ENCODE results near the gene RIMBP2.

RIMBP2 gene

GRCh38 chr12:130482448-130482847 lies 233.7 kb downstream of the RIMBP2 start:
- no peak for DNase-seq (ENCODE audit: low read depth)
- no peak overlapping the region for H3K4me3 ChIP-seq (ENCODE audit: control insufficient read depth, low read depth, low read length)
- TF ChIP-seq CTCF (conservative IDR thresholded peaks at IDR 0.05; ENCODE audit: control insufficient read depth, insufficient read depth, low read depth, low read length): no peak

DNA sequence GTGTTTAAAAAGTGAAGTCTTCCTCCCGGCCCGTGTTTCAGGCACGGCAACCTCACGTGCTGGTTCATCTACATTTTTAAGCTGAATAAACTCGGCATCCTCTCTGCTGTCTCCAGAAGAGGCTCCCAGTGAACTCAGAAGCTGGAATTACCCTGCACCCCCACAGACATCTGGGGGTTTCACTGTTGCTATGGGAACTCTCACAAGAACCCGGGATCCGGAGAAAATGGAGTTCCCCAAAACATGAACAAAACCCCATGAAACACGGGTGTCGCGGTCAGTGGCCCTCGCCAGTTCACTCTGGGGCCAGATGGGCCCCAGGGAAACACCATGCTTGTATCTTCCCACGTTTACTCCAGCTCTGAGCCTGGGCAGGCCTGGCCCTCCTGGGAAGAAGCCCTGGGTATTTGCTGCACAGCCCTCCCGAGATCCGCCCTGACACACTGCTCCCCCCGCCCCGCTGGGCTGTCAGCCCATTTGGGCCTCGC lies 234.7 kb downstream of the RIMBP2 start:
- no peak for TF ChIP-seq CTCF (conservative IDR thresholded peaks at IDR 0.05; ENCODE audit: control insufficient read depth, insufficient read depth, low read depth, low read length)
- H3K4me3 ChIP-seq (ENCODE audit: control insufficient read depth, low read depth, low read length): no peak overlapping the region
- DNase-seq (ENCODE audit: low read depth): no peak

GRCh38 chr12:130480887-130481286 lies 235.2 kb downstream of the RIMBP2 start:
- no peak for DNase-seq (ENCODE audit: low read depth)
- no peak for TF ChIP-seq CTCF (conservative IDR thresholded peaks at IDR 0.05; ENCODE audit: control insufficient read depth, insufficient read depth, low read depth, low read length)
- no peak overlapping the region for H3K4me3 ChIP-seq (ENCODE audit: control insufficient read depth, low read depth, low read length)

GRCh38 chr12:130480231-130480630 lies 235.9 kb downstream of the RIMBP2 start:
- no peak for DNase-seq (ENCODE audit: low read depth)
- TF ChIP-seq CTCF (conservative IDR thresholded peaks at IDR 0.05; ENCODE audit: control insufficient read depth, insufficient read depth, low read depth, low read length): no peak
- H3K4me3 ChIP-seq (ENCODE audit: control insufficient read depth, low read depth, low read length): no peak overlapping the region

- DNase-seq (ENCODE audit: low read depth): no peak
- no peak overlapping the region for H3K4me3 ChIP-seq (ENCODE audit: control insufficient read depth, low read depth, low read length)
- no peak for TF ChIP-seq CTCF (conservative IDR thresholded peaks at IDR 0.05; ENCODE audit: control insufficient read depth, insufficient read depth, low read depth, low read length)
Observed at GRCh38 chr12:130479401-130480125, 236.5 kb downstream of the RIMBP2 start.

- no peak for TF ChIP-seq CTCF (conservative IDR thresholded peaks at IDR 0.05; ENCODE audit: control insufficient read depth, insufficient read depth, low read depth, low read length)
Observed at GRCh38 chr12:130478786-130479185, 237.3 kb downstream of the RIMBP2 start.

More at GRCh38 chr12:130478786-130479185, 237.3 kb downstream of the RIMBP2 start:
- H3K4me3 ChIP-seq (ENCODE audit: control insufficient read depth, low read depth, low read length): no peak overlapping the region
- DNase-seq (ENCODE audit: low read depth): no peak

Data from fibroblast of mammary gland (primary cell).